Raji (cell line): ENCODE measurements around the gene DOCK1.

ENCODE experiments used
- POLR2A ChIP-seq: IDR thresholded peaks from 2 replicates; pipeline ENCODE4 v1.6.1; 2011; ENCODE audit warnings: low read depth, low read length, control low read depth; ENCODE audit not compliant: insufficient read depth

Gene DOCK1

GRCh38 chr10:127415901-127416581 is 510.8 kb downstream of the DOCK1 start:
- TF ChIP-seq POLR2A: no peak

- TF ChIP-seq POLR2A: no peak
Observed at GRCh38 chr10:127417031-127417430, 511.8 kb downstream of the DOCK1 start.

- no peak for TF ChIP-seq POLR2A
Observed at GRCh38 chr10:127417686-127418401, 512.6 kb downstream of the DOCK1 start.

DNA sequence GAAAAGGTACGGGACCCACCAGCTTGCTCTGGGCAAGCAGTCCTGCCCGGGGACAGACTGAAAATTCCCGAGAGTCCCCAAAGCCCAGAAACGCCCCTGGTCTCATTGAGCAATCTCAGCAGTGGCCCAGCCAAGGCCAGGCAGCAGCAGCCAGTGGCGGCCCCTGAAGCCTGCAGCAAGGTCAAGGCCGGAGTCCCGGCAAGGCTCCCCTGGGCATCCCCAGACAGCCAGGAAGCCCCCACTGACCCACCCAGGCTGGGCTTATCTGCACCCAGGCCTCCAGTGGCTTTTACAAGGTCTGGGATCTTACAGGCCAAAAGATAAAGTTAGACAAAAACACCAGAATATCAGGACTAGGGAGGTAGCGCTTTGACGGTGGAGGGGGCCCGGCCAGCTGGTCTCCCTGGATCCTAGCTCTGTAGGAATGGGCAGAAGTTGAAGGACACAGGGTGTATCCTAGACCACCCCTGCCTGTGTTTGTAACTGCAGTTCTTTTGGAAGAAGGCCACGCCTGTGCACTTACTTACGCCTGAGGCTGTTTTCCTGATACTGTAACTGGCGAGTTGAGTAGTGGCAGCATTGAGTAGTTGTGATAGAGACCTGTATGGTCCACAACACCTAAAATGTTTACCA is 513.4 kb downstream of the DOCK1 start:
- TF ChIP-seq POLR2A: no peak

DNA sequence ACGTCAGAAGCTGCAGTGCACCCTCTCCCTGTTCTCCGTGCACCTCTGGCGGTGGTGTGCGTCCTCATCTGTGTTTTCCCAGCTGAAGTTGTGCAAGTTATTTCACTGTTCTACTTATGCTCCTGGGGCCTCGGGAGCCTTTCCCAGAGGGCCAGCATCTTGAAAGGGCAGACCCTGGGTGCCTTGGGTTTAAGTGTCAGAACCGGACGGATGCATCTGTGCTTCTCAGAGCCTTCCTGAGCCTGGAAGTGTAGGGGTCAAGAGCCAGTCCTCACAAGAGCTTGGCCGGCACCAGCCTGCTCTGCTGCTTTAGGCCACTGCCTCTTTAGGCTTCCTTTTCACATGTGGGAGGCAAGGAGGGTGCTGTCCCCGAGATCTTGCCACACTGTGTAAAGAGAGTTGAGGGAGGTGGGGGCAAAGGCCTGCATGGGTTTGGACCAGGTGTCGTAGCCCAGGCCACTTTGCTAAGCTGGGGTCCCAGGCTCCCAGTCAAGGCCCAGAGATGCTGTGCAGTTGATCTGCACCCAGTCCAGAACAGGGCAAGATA is 515.0 kb downstream of the DOCK1 start:
- TF ChIP-seq POLR2A: no peak

DNA sequence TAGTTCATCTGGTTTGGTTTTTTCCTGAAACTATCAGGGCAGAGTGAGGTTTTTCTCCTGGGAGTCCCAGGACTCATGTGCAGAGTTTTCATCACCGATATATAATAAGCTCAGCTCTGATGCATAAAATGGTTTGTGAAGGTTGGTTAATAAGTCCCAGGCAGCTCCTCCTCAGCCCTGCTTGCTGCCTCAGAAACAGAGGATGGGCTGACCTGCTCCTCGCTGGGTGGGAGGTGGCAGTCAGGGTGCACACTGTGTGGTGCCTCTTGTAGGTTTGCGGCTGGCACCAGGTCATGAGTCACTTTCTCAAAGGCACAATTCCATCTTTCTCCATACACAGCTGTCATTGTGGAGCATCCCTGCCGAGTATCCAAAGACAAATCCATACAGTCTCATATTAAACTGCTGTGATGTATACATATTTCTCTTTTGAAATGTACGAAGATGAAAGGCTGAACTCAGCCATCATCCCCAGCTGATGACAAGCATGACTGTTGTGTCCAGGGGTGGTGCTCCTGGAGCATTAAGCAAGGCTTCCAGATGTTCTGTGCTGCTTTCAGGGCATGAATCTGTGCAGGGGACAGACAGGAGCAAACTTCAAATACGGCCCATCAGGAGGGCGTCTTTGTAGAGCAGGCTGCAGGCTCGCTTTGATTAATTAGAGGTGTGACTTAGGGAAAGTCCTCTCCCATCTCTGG is 518.1 kb downstream of the DOCK1 start:
- TF ChIP-seq POLR2A: no peak

GRCh38 chr10:127424594-127425264 is 519.5 kb downstream of the DOCK1 start:
- TF ChIP-seq POLR2A: no peak

GRCh38 chr10:127426746-127427145 is 521.5 kb downstream of the DOCK1 start:
- TF ChIP-seq POLR2A: no peak

DNA sequence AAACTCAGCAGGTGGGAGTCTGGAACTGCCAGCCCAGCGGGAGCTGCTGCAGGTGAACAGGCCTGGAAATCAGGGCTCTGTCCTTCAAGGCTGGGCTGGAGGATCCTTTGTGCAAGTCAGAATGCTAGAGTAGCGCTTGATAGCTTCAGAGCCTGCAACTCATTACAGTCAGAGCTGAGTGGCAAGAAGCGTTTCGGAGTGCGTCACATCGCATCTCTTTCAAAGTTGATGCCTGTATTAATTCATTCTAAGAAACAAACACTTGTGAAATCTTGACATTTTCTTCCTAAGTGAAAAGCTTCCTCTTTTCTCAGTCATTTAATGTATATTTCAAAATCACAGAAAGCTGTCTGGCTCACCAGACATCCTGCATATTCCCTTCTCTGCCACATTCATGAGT is 522.7 kb downstream of the DOCK1 start:
- TF ChIP-seq POLR2A: no peak

DNA sequence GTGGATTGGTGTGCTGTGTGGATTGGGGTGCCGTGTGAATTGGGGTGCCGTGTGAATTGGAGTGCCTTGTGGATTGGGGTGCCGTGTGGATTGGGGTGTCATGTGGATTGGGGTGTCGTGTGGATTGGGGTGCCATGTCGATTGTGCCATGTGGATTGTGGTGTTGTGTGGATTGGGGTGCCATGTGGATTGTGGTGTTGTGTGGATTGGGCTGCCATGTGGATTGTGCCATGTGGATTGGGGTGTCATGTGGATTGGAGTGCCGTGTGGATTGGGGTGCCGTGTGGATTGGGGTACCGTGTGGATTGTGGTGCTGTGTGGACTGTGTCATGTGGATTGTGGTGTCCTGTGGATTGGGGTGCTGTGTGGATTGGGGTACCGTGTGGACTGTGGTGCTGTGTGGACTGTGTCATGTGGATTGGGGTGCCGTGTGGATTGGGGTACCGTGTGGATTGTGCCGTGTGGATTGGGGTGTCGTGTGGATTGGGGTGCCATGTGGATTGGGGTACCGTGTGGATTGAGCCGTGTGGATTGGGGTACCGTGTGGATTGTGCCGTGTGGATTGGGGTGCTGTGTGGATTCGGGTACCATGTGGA is 523.3 kb downstream of the DOCK1 start:
- TF ChIP-seq POLR2A: no peak

GRCh38 chr10:127429601-127430312 is 524.5 kb downstream of the DOCK1 start:
- no peak for TF ChIP-seq POLR2A

- TF ChIP-seq POLR2A: no peak
Observed at GRCh38 chr10:127431525-127431924, 526.3 kb downstream of the DOCK1 start.

DNA sequence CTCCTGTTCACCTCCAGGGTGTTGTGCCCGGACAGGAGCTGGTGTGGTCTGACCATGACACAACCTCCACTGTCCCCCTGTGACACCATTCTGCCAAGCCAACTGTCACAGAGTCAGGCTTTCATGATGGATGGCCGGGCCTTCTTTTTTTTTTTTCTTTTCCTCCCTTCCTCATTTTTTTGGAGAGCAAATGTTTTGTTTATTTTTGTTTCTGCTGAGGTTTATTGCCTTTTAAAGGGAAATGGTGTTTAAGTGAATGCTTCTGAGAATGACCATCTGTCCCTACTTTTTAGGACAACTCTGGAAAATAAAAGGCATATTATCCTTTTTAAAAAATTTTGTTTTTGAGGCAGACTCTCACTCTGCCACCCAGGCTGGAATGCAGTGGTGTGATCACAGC is 528.8 kb downstream of the DOCK1 start:
- no peak for TF ChIP-seq POLR2A

DNA sequence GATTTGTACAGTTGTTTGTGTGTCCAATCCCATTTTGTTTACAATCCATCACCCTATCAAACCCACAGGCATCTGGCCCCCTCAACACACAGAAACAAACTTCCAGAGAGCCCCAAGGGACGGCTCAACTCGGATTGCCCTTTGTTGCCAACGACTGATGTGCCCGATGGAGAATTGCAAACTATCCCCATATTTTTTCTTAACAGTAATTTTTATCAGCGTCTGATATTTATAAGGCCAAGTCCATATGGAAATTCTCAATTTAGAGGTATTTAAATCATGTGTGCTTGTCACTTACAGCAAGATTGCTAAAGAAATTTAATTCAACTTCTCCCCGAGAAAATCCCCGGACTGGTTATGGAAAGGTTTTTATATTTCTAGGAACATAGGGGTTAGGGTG is 530.0 kb downstream of the DOCK1 start:
- TF ChIP-seq POLR2A: no peak
